Measurements from ENCODE around the gene ZBTB7C. TPM values are rescaled to one million over a fixed set of nuclear protein-coding genes. Genes with fewer than 3 reads are reported as not detected.

ZBTB7C gene
- total RNA-seq, 1 donor from 2014 or later, result 1.4 TPM

DNA sequence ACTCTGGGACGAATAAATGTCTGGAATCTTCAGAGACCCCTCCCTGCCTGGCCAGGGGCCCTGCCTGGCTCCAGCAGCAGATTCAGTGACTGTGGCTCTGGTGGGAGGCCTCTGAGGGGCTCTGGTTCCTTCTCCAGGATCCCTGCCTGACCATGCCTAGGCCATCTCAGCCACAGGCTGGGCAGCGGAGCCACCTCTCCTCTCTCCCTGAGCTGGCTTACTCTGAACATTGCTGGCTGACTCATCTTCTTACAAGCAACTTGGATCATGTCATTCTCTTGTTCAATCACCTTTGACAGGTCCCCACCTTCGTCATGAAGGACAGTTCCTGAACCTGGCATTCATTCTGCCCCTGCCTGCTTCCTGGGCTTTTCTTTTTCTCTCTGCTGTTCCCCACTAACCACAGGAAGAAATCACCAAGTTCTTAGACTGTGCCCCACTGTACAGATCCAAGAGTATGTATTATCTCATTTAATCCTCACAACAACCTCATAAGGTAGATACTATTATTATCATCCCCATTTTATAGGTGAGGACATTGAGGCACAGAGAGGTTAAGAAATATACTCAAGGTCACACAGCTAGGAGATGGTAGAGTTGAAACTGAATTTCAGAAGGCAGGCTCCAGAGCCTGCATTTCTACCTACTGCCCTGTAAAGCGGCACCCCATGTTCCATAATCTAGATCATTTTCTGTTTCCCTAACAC, 323.2 kb downstream of the ZBTB7C start:
- no peak overlapping the region for H3K4me3 Mint-ChIP-seq (ENCODE audit: unreplicated experiment)
- DNase-seq (ENCODE audit: low spot score), result no peak
- peaks cover 10% of the 10 kb centered on the region for H3K27me3 Mint-ChIP-seq (ENCODE audit: low read depth)

DNA sequence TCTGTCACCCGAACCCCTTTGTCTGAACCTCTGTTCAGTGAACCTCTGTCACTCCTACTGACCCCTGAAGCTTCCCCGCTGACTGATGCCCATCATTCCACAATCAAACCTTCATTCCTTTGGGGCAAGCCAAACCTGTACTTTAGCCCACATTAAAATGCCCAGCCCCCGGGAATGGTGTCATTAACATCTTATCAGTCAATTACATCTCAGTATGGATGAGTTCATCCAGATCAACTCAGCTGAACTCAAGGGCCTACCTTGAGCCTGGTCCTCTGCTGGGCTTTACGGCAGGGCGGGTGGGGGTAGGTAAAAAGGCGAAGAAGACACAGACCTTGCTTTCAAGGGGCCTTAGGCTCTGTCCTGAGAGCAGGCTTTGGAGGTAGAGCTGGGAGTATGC, 324.3 kb downstream of the ZBTB7C start:
- H3K27me3 Mint-ChIP-seq (ENCODE audit: low read depth), result peaks cover 15% of the 10 kb centered on the region
- no peaks in the 10 kb centered on the region for H3K36me3 Mint-ChIP-seq (ENCODE audit: low read depth)
- no peak overlapping the region for H3K4me3 Mint-ChIP-seq (ENCODE audit: unreplicated experiment)
- H3K27ac Mint-ChIP-seq (ENCODE audit: unreplicated experiment), result no peak overlapping the region
- no peak for DNase-seq (ENCODE audit: low spot score)
- no peaks in the 10 kb centered on the region for H3K9me3 Mint-ChIP-seq (ENCODE audit: low read depth)
- TF ChIP-seq, protein P1, sequence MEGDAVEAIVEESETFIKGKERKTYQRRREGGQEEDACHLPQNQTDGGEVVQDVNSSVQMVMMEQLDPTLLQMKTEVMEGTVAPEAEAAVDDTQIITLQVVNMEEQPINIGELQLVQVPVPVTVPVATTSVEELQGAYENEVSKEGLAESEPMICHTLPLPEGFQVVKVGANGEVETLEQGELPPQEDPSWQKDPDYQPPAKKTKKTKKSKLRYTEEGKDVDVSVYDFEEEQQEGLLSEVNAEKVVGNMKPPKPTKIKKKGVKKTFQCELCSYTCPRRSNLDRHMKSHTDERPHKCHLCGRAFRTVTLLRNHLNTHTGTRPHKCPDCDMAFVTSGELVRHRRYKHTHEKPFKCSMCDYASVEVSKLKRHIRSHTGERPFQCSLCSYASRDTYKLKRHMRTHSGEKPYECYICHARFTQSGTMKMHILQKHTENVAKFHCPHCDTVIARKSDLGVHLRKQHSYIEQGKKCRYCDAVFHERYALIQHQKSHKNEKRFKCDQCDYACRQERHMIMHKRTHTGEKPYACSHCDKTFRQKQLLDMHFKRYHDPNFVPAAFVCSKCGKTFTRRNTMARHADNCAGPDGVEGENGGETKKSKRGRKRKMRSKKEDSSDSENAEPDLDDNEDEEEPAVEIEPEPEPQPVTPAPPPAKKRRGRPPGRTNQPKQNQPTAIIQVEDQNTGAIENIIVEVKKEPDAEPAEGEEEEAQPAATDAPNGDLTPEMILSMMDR (IDR thresholded peaks at IDR 0.05), result no peak
- no peaks in the 10 kb centered on the region for H3K4me1 Mint-ChIP-seq (ENCODE audit: low read depth)

More for the DNA sequence above, 323.2 kb downstream of the ZBTB7C start:
- Mint-ChIP-seq H3K36me3 (ENCODE audit: low read depth) (no peaks in the 10 kb centered on the region), H3K9me3 (ENCODE audit: low read depth) (no peaks in the 10 kb centered on the region), H3K4me1 (ENCODE audit: low read depth) (no peaks in the 10 kb centered on the region), H3K27ac (ENCODE audit: unreplicated experiment) (no peak overlapping the region)
- TF ChIP-seq, protein P1 (IDR thresholded peaks at IDR 0.05), result no peak

DNA sequence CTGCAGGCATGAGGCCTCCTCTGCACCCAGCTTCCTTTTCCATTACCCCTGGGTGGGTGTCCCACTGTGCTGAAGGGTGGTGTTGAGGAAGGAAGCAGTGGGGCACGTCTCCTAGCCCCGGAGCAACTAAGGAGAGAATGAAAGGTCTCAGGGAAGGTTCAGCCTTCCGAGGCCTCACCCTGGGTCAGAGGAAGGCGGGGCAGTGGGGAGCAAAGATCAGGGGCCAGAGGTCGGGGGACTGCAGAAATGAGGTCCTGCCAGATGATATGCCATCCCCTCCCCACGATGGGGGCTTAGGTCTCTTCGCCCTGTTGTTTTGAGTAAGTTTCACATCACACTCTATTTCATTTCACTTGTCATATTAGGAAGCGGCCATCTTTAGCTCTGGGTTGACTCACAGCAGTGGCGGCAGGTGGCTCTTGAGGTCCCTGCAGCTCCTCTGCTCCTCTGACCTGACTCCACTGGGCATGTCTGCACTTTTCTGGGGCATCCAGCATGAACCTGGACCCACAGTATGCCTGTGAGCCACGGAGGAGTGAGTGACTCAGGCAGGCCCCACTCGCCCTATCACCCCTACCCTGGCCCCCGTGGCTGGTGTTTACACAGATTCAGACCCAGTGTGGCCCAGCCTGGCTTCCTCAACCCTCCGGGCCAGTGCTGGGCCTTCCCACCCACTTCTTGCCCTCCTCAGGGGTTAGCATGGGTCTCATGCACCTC, 325.0 kb downstream of the ZBTB7C start:
- no peak for DNase-seq (ENCODE audit: low spot score)
- TF ChIP-seq, protein P1 (IDR thresholded peaks at IDR 0.05), result no peak
- Mint-ChIP-seq H3K4me1 (ENCODE audit: low read depth) (no peaks in the 10 kb centered on the region), H3K27me3 (ENCODE audit: low read depth) (peaks cover 15% of the 10 kb centered on the region), H3K4me3 (ENCODE audit: unreplicated experiment) (no peak overlapping the region), H3K36me3 (ENCODE audit: low read depth) (no peaks in the 10 kb centered on the region), H3K27ac (ENCODE audit: unreplicated experiment) (no peak overlapping the region), H3K9me3 (ENCODE audit: low read depth) (no peaks in the 10 kb centered on the region)

- Mint-ChIP-seq H3K4me1 (ENCODE audit: low read depth) (no peaks in the 10 kb centered on the region), H3K27ac (ENCODE audit: unreplicated experiment) (no peak overlapping the region), H3K27me3 (ENCODE audit: low read depth) (peaks cover 12% of the 10 kb centered on the region), H3K4me3 (ENCODE audit: unreplicated experiment) (no peak overlapping the region), H3K36me3 (ENCODE audit: low read depth) (no peaks in the 10 kb centered on the region), H3K9me3 (ENCODE audit: low read depth) (no peaks in the 10 kb centered on the region)
- TF ChIP-seq, protein P1 (IDR thresholded peaks at IDR 0.05), result no peak
- DNase-seq (ENCODE audit: low spot score), result no peak
These were observed 328.6 kb downstream of the ZBTB7C start for GRCh38 chr18:48080546-48080945.

- H3K4me1 Mint-ChIP-seq (ENCODE audit: low read depth), result no peaks in the 10 kb centered on the region
- TF ChIP-seq, protein P1 (IDR thresholded peaks at IDR 0.05), result no peak
- DNase-seq (ENCODE audit: low spot score), result no peak
- no peaks in the 10 kb centered on the region for H3K36me3 Mint-ChIP-seq (ENCODE audit: low read depth)
- peaks cover 12% of the 10 kb centered on the region for H3K27me3 Mint-ChIP-seq (ENCODE audit: low read depth)
- H3K9me3 Mint-ChIP-seq (ENCODE audit: low read depth), result no peaks in the 10 kb centered on the region
- no peak overlapping the region for H3K27ac Mint-ChIP-seq (ENCODE audit: unreplicated experiment)
- H3K4me3 Mint-ChIP-seq (ENCODE audit: unreplicated experiment), result no peak overlapping the region
These were observed 329.3 kb downstream of the ZBTB7C start for GRCh38 chr18:48079885-48080284.

All from chondrocyte (in vitro differentiated cells).